Common myeloid progenitor, CD34-positive (primary cell): ENCODE results near the gene NTPCR.

ENCODE experiments used
- CTCF ChIA-PET: fragments of 350-600 bp; sonication (Branson Sonifier 250); formaldehyde crosslinking; loops from one replicate; lab custom pipeline; 2021; ENCODE audit warnings: antibody characterized with exemption; lab: Charles Lee
- POLR2A ChIA-PET: fragments of 350-600 bp; sonication (Branson Sonifier 250); formaldehyde crosslinking; loops from one replicate; lab custom pipeline; 2021; ENCODE audit warnings: antibody characterized with exemption; lab: Charles Lee
- DNase-seq, 3 donors: peaks; one replicate each; pipeline versions ENCODE4 v3.0.0 to v3.0.0-alpha.2; 2013
- H3K27ac ChIP-seq, 2 experiments: 1 replicate in 1 of 2; 2 replicates in 1 of 2; pipeline ENCODE4 v1.7.0; 2013; ENCODE audit warnings: inconsistent platforms in 2 of 2, low read length in 2 of 2, mild to moderate bottlenecking in 2 of 2, low read depth in 1 of 2, moderate library complexity in 1 of 2; ENCODE audit not compliant: severe bottlenecking in 2 of 2, insufficient read depth in 1 of 2, poor library complexity in 1 of 2
- H3K27me3 ChIP-seq, 5 experiments: replicated peaks in 2 of 5; 1 replicate in 3 of 5; 2 replicates in 2 of 5; pipeline versions ENCODE4 v1.6.1 to v1.7.0; 2013; ENCODE audit warnings: low read length in 4 of 5, mild to moderate bottlenecking in 2 of 5, moderate library complexity in 2 of 5, inconsistent platforms in 1 of 5; ENCODE audit not compliant: insufficient read depth in 5 of 5, control insufficient read depth in 4 of 5
- H3K36me3 ChIP-seq, 4 experiments: 1 replicate in 2 of 4; 2 replicates in 2 of 4; pipeline versions ENCODE4 v1.6.1 to v1.7.0; 2013; ENCODE audit warnings: low read length in 3 of 4, control low read depth in 1 of 4, mild to moderate bottlenecking in 1 of 4; ENCODE audit not compliant: control insufficient read depth in 4 of 4, insufficient read depth in 4 of 4
- H3K4me1 ChIP-seq, 4 experiments: 1 replicate in 3 of 4; 2 replicates in 1 of 4; pipeline versions ENCODE4 v1.6.1 to v1.7.1; 2013; ENCODE audit warnings: low read length in 3 of 4, mild to moderate bottlenecking in 3 of 4, control low read depth in 1 of 4, inconsistent platforms in 1 of 4, moderate library complexity in 1 of 4; ENCODE audit not compliant: control insufficient read depth in 4 of 4, insufficient read depth in 4 of 4; ENCODE audit errors: control extremely low read depth in 1 of 4
- H3K4me3 ChIP-seq, 7 experiments: 1 replicate in 4 of 7; 2 replicates in 3 of 7; pipeline versions ENCODE4 v1.5.1 to v1.7.0; 2013; ENCODE audit warnings: mild to moderate bottlenecking in 7 of 7, low read length in 6 of 7, moderate library complexity in 6 of 7, inconsistent platforms in 2 of 7, low read depth in 2 of 7, control low read depth in 1 of 7; ENCODE audit not compliant: insufficient read depth in 4 of 7, control insufficient read depth in 1 of 7; ENCODE audit errors: extremely low read depth in 1 of 7
- H3K9me3 ChIP-seq, 5 experiments: 1 replicate in 4 of 5; 2 replicates in 1 of 5; pipeline versions ENCODE4 v1.6.1 to v1.7.1; 2013; ENCODE audit warnings: low read length in 4 of 5, mild to moderate bottlenecking in 2 of 5, inconsistent platforms in 1 of 5, low read depth in 1 of 5, moderate library complexity in 1 of 5; ENCODE audit not compliant: control insufficient read depth in 4 of 5, insufficient read depth in 2 of 5; ENCODE audit errors: control extremely low read depth in 1 of 5
- WGBS: methylation state at CpG from one replicate; pipeline ENCODE4 v1.1.5; 2013; ENCODE audit not compliant: insufficient coverage; 5-methylcytosine and 5-hydroxymethylcytosine counted together

Gene NTPCR

GRCh38 chr1:232987774-232988140 is 37.3 kb downstream of the NTPCR start:
- H3K27ac ChIP-seq, result no peak overlapping the region
- no peaks in the 10 kb centered on the region for H3K4me1 ChIP-seq
- H3K27me3 ChIP-seq, result no peaks in the 10 kb centered on the region
- WGBS, result 96% methylated on average over 12 of the region's 13 CpGs
- POLR2A ChIA-PET, result no interaction called here
- no peaks in the 10 kb centered on the region for H3K9me3 ChIP-seq
- peaks cover 0 to 18% (median 3%) of the 10 kb centered on the region in 4 experiments for H3K36me3 ChIP-seq
- CTCF ChIA-PET, result no interaction called here
- no peak overlapping the region for H3K4me3 ChIP-seq
- no peak for DNase-seq

GRCh38 chr1:232988572-232989040 is 38.2 kb downstream of the NTPCR start:
- 98% methylated on average over 5 of the region's 8 CpGs for WGBS
- H3K4me3 ChIP-seq, result no peak overlapping the region
- peaks cover 0 to 19% (median 1%) of the 10 kb centered on the region in 4 experiments for H3K36me3 ChIP-seq
- H3K4me1 ChIP-seq, result no peaks in the 10 kb centered on the region
- peaks cover 0 to 7% (median 2%) of the 10 kb centered on the region in 5 experiments for H3K9me3 ChIP-seq
- CTCF ChIA-PET, result no interaction called here
- POLR2A ChIA-PET, result no interaction called here
- H3K27ac ChIP-seq, result no peak overlapping the region
- H3K27me3 ChIP-seq, result no peaks in the 10 kb centered on the region
- no peak for DNase-seq

GRCh38 chr1:232990176-232991128 is 40.0 kb downstream of the NTPCR start:
- Histone ChIP-seq H3K27ac (no peak overlapping the region), H3K9me3 (peaks cover 0 to 14% (median 4%) of the 10 kb centered on the region in 5 experiments), H3K4me1 (no peaks in the 10 kb centered on the region), H3K4me3 (no peak overlapping the region), H3K27me3 (no peaks in the 10 kb centered on the region), H3K36me3 (peaks cover 0 to 21% (median 0%) of the 10 kb centered on the region in 4 experiments)
- CTCF ChIA-PET, result interaction anchor here (1.0 kb wide), 1 partner anchor 10 kb away, joined by 4 read pairs; no protein-coding TSS in a partner anchor
- POLR2A ChIA-PET, result no interaction called here
- 96% methylated on average over 17 of the region's 20 CpGs for WGBS
- DNase-seq, result no peak

GRCh38 chr1:232991238-232991637 is 40.8 kb downstream of the NTPCR start:
- H3K27ac ChIP-seq, result no peak overlapping the region
- H3K36me3 ChIP-seq, result peaks cover 0 to 21% (median 0%) of the 10 kb centered on the region in 4 experiments
- H3K4me1 ChIP-seq, result no peaks in the 10 kb centered on the region
- no peak for DNase-seq
- ChIA-PET POLR2A (no interaction called here), CTCF (no interaction called here)
- WGBS, result 100% methylated on average over 2 of the region's 7 CpGs
- H3K27me3 ChIP-seq, result no peaks in the 10 kb centered on the region
- no peak overlapping the region for H3K4me3 ChIP-seq
- peaks cover 0 to 14% (median 4%) of the 10 kb centered on the region in 5 experiments for H3K9me3 ChIP-seq

GRCh38 chr1:232992227-232992626 is 41.8 kb downstream of the NTPCR start:
- 100% methylated on average over 3 of the region's 3 CpGs for WGBS
- peaks cover 0 to 22% (median 0%) of the 10 kb centered on the region in 4 experiments for H3K36me3 ChIP-seq
- no peaks in the 10 kb centered on the region for H3K27me3 ChIP-seq
- no peak for DNase-seq
- no peak overlapping the region for H3K4me3 ChIP-seq
- peaks cover 0 to 14% (median 4%) of the 10 kb centered on the region in 5 experiments for H3K9me3 ChIP-seq
- no peak overlapping the region for H3K27ac ChIP-seq
- ChIA-PET POLR2A (no interaction called here), CTCF (interaction anchor here (1.6 kb wide), 1 partner anchor 26 kb away, joined by 4 read pairs; no protein-coding TSS in a partner anchor)
- no peaks in the 10 kb centered on the region for H3K4me1 ChIP-seq

GRCh38 chr1:232993555-232993954 is 43.1 kb downstream of the NTPCR start:
- peaks cover 0 to 35% (median 2%) of the 10 kb centered on the region in 4 experiments for H3K36me3 ChIP-seq

GRCh38 chr1:232995189-232995588 is 44.8 kb downstream of the NTPCR start:
- Histone ChIP-seq H3K36me3 (peaks cover 0 to 46% (median 5%) of the 10 kb centered on the region in 4 experiments), H3K9me3 (peaks cover 0 to 14% (median 4%) of the 10 kb centered on the region in 5 experiments), H3K4me1 (no peaks in the 10 kb centered on the region), H3K27me3 (no peaks in the 10 kb centered on the region), H3K27ac (no peak overlapping the region), H3K4me3 (no peak overlapping the region)
- ChIA-PET POLR2A (no interaction called here), CTCF (interaction anchor here (0.8 kb wide), 1 partner anchor 15 kb away, joined by 3 read pairs; no protein-coding TSS in a partner anchor)
- 100% methylated on average over 1 of the region's 2 CpGs for WGBS
- no peak for DNase-seq

More at GRCh38 chr1:232993555-232993954, 43.1 kb downstream of the NTPCR start:
- no peaks in the 10 kb centered on the region for H3K4me1 ChIP-seq
- no peak for DNase-seq
- H3K27me3 ChIP-seq, result no peaks in the 10 kb centered on the region
- WGBS, result 100% methylated on average over 1 of the region's 3 CpGs
- ChIA-PET POLR2A (no interaction called here), CTCF (interaction anchor here (1.2 kb wide), 1 partner anchor 25 kb away, joined by 3 read pairs; no protein-coding TSS in a partner anchor)
- peaks cover 0 to 14% (median 4%) of the 10 kb centered on the region in 5 experiments for H3K9me3 ChIP-seq
- H3K27ac ChIP-seq, result no peak overlapping the region
- no peak overlapping the region for H3K4me3 ChIP-seq
